OCI-LY3 (cell line): ENCODE results near the gene MUL1.

ENCODE experiments used
- CTCF ChIP-seq: fragments of 200-600, 300-600 bp; sonication (generic); IDR thresholded peaks from 2 replicates; pipeline ENCODE4 v1.5.1; 2014; ENCODE audit warnings: antibody characterized with exemption, low read length, low read depth
- EZH2phosphoT487 ChIP-seq: fragments of 200-600 bp; shearing (Covaris generic); IDR thresholded peaks from 2 replicates; pipeline ENCODE4 v1.6.1; 2018; ENCODE audit warnings: antibody characterized with exemption, mixed run types, low read depth

GRCh38 chr1:20552728-20553445, 44.9 kb upstream of the MUL1 start:
- TF ChIP-seq CTCF (no peak), EZH2phosphoT487 (no peak)
